Caco-2 (cell line): ENCODE measurements around the gene MARS2. TPM values are rescaled to one million over a fixed set of nuclear protein-coding genes. Genes with fewer than 3 reads are reported as not detected.

ENCODE experiments used
- Bru-seq: library from RNA; stranded (reverse); fragments of 400-500 nt; gene quantifications from one replicate; lab custom pipeline; 2021; lab: Mats Ljungman, UMichigan
- BruChase-seq, 2 experiments: library from RNA; stranded (reverse); fragments of 400-500 nt; gene quantifications; one replicate each; lab custom pipeline; 2021; lab: Mats Ljungman, UMichigan
- BruUV-seq: library from RNA; stranded (reverse); fragments of 400-500 nt; replicated peaks from 2 replicates; lab custom pipeline; 2021; lab: Mats Ljungman, UMichigan
- CTCF ChIA-PET: fragments of 300-600 bp; sonication (Branson Sonifier 250); formaldehyde crosslinking; loops from one replicate; lab custom pipeline; 2022; ENCODE audit warnings: antibody characterized with exemption; lab: Charles Lee
- POLR2A ChIA-PET: fragments of 300-600 bp; sonication (Branson Sonifier 250); formaldehyde crosslinking; loops from one replicate; lab custom pipeline; 2022; ENCODE audit warnings: antibody characterized with exemption; lab: Charles Lee
- DNase-seq, 2 experiments: peaks; one replicate each; pipeline versions ENCODE4 v3.0.0 to v3.0.0-alpha.2; 2020 to 2022
- H3K27me3 ChIP-seq: replicated peaks from 2 replicates; pipeline ENCODE4 v1.6.0; 2011; ENCODE audit warnings: low read length; ENCODE audit not compliant: control insufficient read depth, insufficient read depth
- H3K36me3 ChIP-seq: 2 replicates; pipeline ENCODE4 v1.5.1; 2011; ENCODE audit warnings: low read length; ENCODE audit not compliant: control insufficient read depth, insufficient read depth
- H3K4me1 ChIP-seq: fragments of 250-450 bp; sonication (Bioruptor Pico); 2 replicates; pipeline ENCODE4 v1.5.1; 2020; ENCODE audit warnings: mild to moderate bottlenecking
- H3K4me3 ChIP-seq: 2 replicates; pipeline ENCODE4 v1.5.1; 2011; ENCODE audit warnings: low read depth, mild to moderate bottlenecking, control low read depth, low read length
- H3K9me3 ChIP-seq: fragments of 250-450 bp; sonication (Bioruptor Pico); 2 replicates; pipeline ENCODE4 v1.5.1; 2020; ENCODE audit warnings: mild to moderate bottlenecking, moderate library complexity
- H3K27ac Mint-ChIP-seq: one replicate; pipeline ENCODE4 v1.8.0; 2022; ENCODE audit warnings: mixed read lengths; ENCODE audit not compliant: unreplicated experiment
- H3K27me3 Mint-ChIP-seq: one replicate; pipeline ENCODE4 v1.8.0; 2022; ENCODE audit warnings: mixed read lengths; ENCODE audit not compliant: insufficient read depth, unreplicated experiment
- H3K36me3 Mint-ChIP-seq: one replicate; pipeline ENCODE4 v1.8.0; 2022; ENCODE audit warnings: mild to moderate bottlenecking, mixed read lengths; ENCODE audit not compliant: insufficient read depth, unreplicated experiment
- H3K4me1 Mint-ChIP-seq: one replicate; pipeline ENCODE4 v1.8.0; 2022; ENCODE audit warnings: low read depth, mixed read lengths; ENCODE audit not compliant: unreplicated experiment
- H3K4me3 Mint-ChIP-seq: one replicate; pipeline ENCODE4 v1.8.0; 2022; ENCODE audit warnings: mild to moderate bottlenecking, moderate library complexity, mixed read lengths; ENCODE audit not compliant: unreplicated experiment
- H3K9me3 Mint-ChIP-seq: one replicate; pipeline ENCODE4 v1.8.0; 2022; ENCODE audit warnings: mixed read lengths; ENCODE audit not compliant: unreplicated experiment
- CTCF ChIP-seq, 2 experiments: fragments of 200-600 bp in 1 of 2; IDR thresholded peaks; 1 replicate in 1 of 2; 2 replicates in 1 of 2; pipeline versions ENCODE4 v1.5.1 to v1.8.0; 2011 to 2022; ENCODE audit warnings: antibody characterized with exemption in 1 of 2, control low read depth in 1 of 2, inconsistent platforms in 1 of 2, low read depth in 1 of 2, low read length in 1 of 2, mild to moderate bottlenecking in 1 of 2, moderate library complexity in 1 of 2; ENCODE audit not compliant: insufficient read depth in 1 of 2, severe bottlenecking in 1 of 2, unreplicated experiment in 1 of 2
- intact Hi-C: fragments of 100-400 bp; cut with micrococcal nuclease; formaldehyde crosslinking; loops from one replicate; pipeline ENCODE4 v1.10.0; 2022; ENCODE audit not compliant: unreplicated experiment
- long read RNA-seq: library from polyadenylated mRNA; stranded (forward); transcript quantifications from one replicate; pipeline ENCODE4 v2.0.0, GENCODE V29; 2022
- total RNA-seq: library from RNA; stranded (reverse); gene quantifications from 2 replicates; pipeline ENCODE4 v1.2.3, GENCODE V29; 2022

The MARS2 gene
- total RNA-seq, result 12.1 and 13.1 TPM in 2 replicates
- percentile 86 among the genes with signal in this experiment for Bru-seq, nascent RNA
- percentile 98 among the genes with signal in this experiment for BruChase-seq, experiment 1, labeled RNA remaining after a 2-hour chase
- BruChase-seq, experiment 2, labeled RNA remaining after a 6-hour chase, result percentile 73 among the genes with signal in this experiment
- long read RNA-seq, transcript MARS2-201 (1 exons, 3,019 nt), result major isoform, 14 of 14 reads
- long read RNA-seq, partial matches to known transcripts, result 0 of 14 reads
- long read RNA-seq, other reads (novel, unspliced or antisense), result 0 of 14 reads

GRCh38 chr2:197705121-197705911, at the start of gene MARS2:
TSS of gene MARS2 (plus strand) at chr2:197705369. CDS start at chr2:197705406, 37 bp downstream.
- Mint-ChIP-seq H3K9me3 (no peaks in the 10 kb centered on the region), H3K27ac (peak within 1 kb of the TSS; percentile 94), H3K27me3 (peaks cover 3% of the 10 kb centered on the region), H3K36me3 (peaks cover 23% of the 10 kb centered on the region), H3K4me1 (peaks cover 12% of the 10 kb centered on the region), H3K4me3 (peak within 1 kb of the TSS; percentile 90)
- CTCF ChIA-PET, result interaction anchor here (1.2 kb wide), 1 partner anchor 13 kb away, joined by 3 read pairs; no protein-coding TSS in a partner anchor
- POLR2A ChIA-PET, result interaction anchor here (0.6 to 1.2 kb wide), 4 partner anchors 205 to 270 kb away, joined by 3 to 5 read pairs (median 4); partner anchors contain the start of genes HSPD1, HSPE1 and SF3B1
- H3K9me3 ChIP-seq, result no peaks in the 10 kb centered on the region
- no peaks in the 10 kb centered on the region for H3K27me3 ChIP-seq
- DNase-seq, result peak; percentile 92 to 94
- intact Hi-C loops, result loop anchor here (5.0 to 10.0 kb wide), 4 partner anchors 188 to 592 kb away; partner anchors contain the start of genes COQ10B, HSPE1 and MOB4
- H3K4me3 ChIP-seq, result peak within 1 kb of the TSS; percentile 86
- BruUV-seq, result TSS peak; percentile 31
- H3K4me1 ChIP-seq, result peaks cover 5% of the 10 kb centered on the region
- no peak for TF ChIP-seq CTCF (IDR thresholded peaks at IDR 0.05; ENCODE audit: insufficient read depth in 1 of 2, low read depth in 1 of 2, low read length in 1 of 2, severe bottlenecking in 1 of 2, unreplicated experiment in 1 of 2)
- H3K36me3 ChIP-seq, result no peaks in the 10 kb centered on the region; the same call in 1 of the 2 replicates

DNA sequence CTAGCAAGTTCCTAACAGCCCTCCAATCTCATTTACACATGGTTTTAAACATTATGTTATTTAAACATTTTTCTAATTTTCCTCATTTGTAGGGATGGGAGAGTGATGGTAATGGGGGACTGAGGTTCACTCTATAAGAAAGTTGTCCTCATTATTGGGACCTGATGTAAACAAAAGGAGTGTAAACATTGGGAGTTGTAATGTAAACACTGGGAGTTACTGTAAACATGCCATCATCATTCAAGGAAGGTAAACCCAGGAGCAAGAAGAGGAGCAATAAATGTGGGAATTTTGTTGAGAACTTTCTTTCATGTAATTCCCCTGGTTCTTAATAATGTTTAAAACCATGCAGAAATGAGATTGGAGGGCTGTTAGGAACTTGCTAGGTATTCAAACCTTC, 47.6 kb upstream of the MARS2 start:
- Histone ChIP-seq H3K27me3 (no peaks in the 10 kb centered on the region), H3K4me3 (no peak overlapping the region), H3K9me3 (no peaks in the 10 kb centered on the region), H3K4me1 (no peaks in the 10 kb centered on the region), H3K36me3 (no peaks in the 10 kb centered on the region)
- no TSS peak for BruUV-seq
- Mint-ChIP-seq H3K27ac (no peak overlapping the region), H3K4me1 (no peaks in the 10 kb centered on the region), H3K36me3 (no peaks in the 10 kb centered on the region), H3K27me3 (no peaks in the 10 kb centered on the region), H3K9me3 (no peaks in the 10 kb centered on the region), H3K4me3 (no peak overlapping the region)
- CTCF ChIA-PET, result no interaction called here
- DNase-seq, result no peak
- intact Hi-C loops, result no loop called here
- TF ChIP-seq CTCF (IDR thresholded peaks at IDR 0.05; ENCODE audit: insufficient read depth in 1 of 2, low read depth in 1 of 2, low read length in 1 of 2, severe bottlenecking in 1 of 2, unreplicated experiment in 1 of 2), result no peak
- POLR2A ChIA-PET, result no interaction called here

GRCh38 chr2:197661626-197662025, 43.5 kb upstream of the MARS2 start:
- BruUV-seq, result no TSS peak
- no peak for TF ChIP-seq CTCF (IDR thresholded peaks at IDR 0.05; ENCODE audit: insufficient read depth in 1 of 2, low read depth in 1 of 2, low read length in 1 of 2, severe bottlenecking in 1 of 2, unreplicated experiment in 1 of 2)
- CTCF ChIA-PET, result no interaction called here

More at GRCh38 chr2:197661626-197662025, 43.5 kb upstream of the MARS2 start:
- intact Hi-C loops, result no loop called here
- Histone ChIP-seq H3K36me3 (no peaks in the 10 kb centered on the region), H3K9me3 (peaks cover 7% of the 10 kb centered on the region; the same call in 1 of the 2 replicates), H3K4me3 (no peak overlapping the region), H3K27me3 (no peaks in the 10 kb centered on the region), H3K4me1 (no peaks in the 10 kb centered on the region)
- DNase-seq, result no peak
- no peaks in the 10 kb centered on the region for H3K4me1 Mint-ChIP-seq
- no peak overlapping the region for H3K4me3 Mint-ChIP-seq
- POLR2A ChIA-PET, result no interaction called here
- no peaks in the 10 kb centered on the region for H3K27me3 Mint-ChIP-seq
- H3K27ac Mint-ChIP-seq, result no peak overlapping the region
- no peaks in the 10 kb centered on the region for H3K36me3 Mint-ChIP-seq
- H3K9me3 Mint-ChIP-seq, result peaks cover 12% of the 10 kb centered on the region
